Measurements from ENCODE around the gene IL17RC.
"Not testable (repeated sequence)": the region's sequence is repeated elsewhere in the genome, so short reads cannot be mapped to it uniquely, and the experiment has no call there.

Gene IL17RC

GRCh38 chr3:9893739-9894138, 23.2 kb upstream of the IL17RC start:
- no peak for DNase-seq (ENCODE audit: low read depth, low spot score)
- no peak for TF ChIP-seq CTCF (IDR thresholded peaks at IDR 0.05; ENCODE audit: low read depth, low read length)
- H3K4me3 ChIP-seq (ENCODE audit: low read depth, low read length), result no peak overlapping the region
- in situ Hi-C loops (cut with HindIII; ENCODE audit: low sequenced_read_pairs), result no loop called here

- DNase-seq (ENCODE audit: low read depth, low spot score); in situ Hi-C loops (cut with HindIII; ENCODE audit: low sequenced_read_pairs); H3K4me3 ChIP-seq (ENCODE audit: low read depth, low read length): not testable (repeated sequence)
These were observed 21.2 kb upstream of the IL17RC start for GRCh38 chr3:9895715-9896114.

- DNase-seq (ENCODE audit: low read depth, low spot score); in situ Hi-C loops (cut with HindIII; ENCODE audit: low sequenced_read_pairs); H3K4me3 ChIP-seq (ENCODE audit: low read depth, low read length): not testable (repeated sequence)
These were observed 20.0 kb upstream of the IL17RC start for GRCh38 chr3:9896755-9897407.

GRCh38 chr3:9897408-9898372, 19.2 kb upstream of the IL17RC start:
- in situ Hi-C loops (cut with HindIII; ENCODE audit: low sequenced_read_pairs), result no loop called here
- no peak overlapping the region for H3K4me3 ChIP-seq (ENCODE audit: low read depth, low read length)
- peak; percentile 34 for DNase-seq (ENCODE audit: low read depth, low spot score)
- no peak for TF ChIP-seq CTCF (IDR thresholded peaks at IDR 0.05; ENCODE audit: low read depth, low read length)

- in situ Hi-C loops (cut with HindIII; ENCODE audit: low sequenced_read_pairs), result no loop called here
- TF ChIP-seq CTCF (IDR thresholded peaks at IDR 0.05; ENCODE audit: low read depth, low read length), result no peak
- no peak overlapping the region for H3K4me3 ChIP-seq (ENCODE audit: low read depth, low read length)
- DNase-seq (ENCODE audit: low read depth, low spot score), result no peak
These were observed 18.2 kb upstream of the IL17RC start for GRCh38 chr3:9898467-9899241.

GRCh38 chr3:9899289-9899791, 17.6 kb upstream of the IL17RC start:
- in situ Hi-C loops (cut with HindIII; ENCODE audit: low sequenced_read_pairs), result no loop called here
- TF ChIP-seq CTCF (IDR thresholded peaks at IDR 0.05; ENCODE audit: low read depth, low read length), result no peak

GRCh38 chr3:9900965-9901415, 15.9 kb upstream of the IL17RC start:
- DNase-seq (ENCODE audit: low read depth, low spot score); H3K4me3 ChIP-seq (ENCODE audit: low read depth, low read length); in situ Hi-C loops (cut with HindIII; ENCODE audit: low sequenced_read_pairs): not testable (repeated sequence)

More at GRCh38 chr3:9899289-9899791, 17.6 kb upstream of the IL17RC start:
- DNase-seq (ENCODE audit: low read depth, low spot score), result no peak
- no peak overlapping the region for H3K4me3 ChIP-seq (ENCODE audit: low read depth, low read length)

Measured in astrocyte of the spinal cord (primary cell).